Neural progenitor cell (in vitro differentiated cells): ENCODE measurements around the gene PRH1. TPM values are rescaled to one million over a fixed set of nuclear protein-coding genes. Genes with fewer than 3 reads are reported as not detected.

Experiments
- DNase-seq: peaks from one replicate; pipeline ENCODE4 v3.0.0-alpha.2; 2016; ENCODE audit warnings: low spot score
- H2AFZ ChIP-seq: fragments of 200-600 bp; sonication (generic); replicated peaks from 2 replicates; pipeline ENCODE4 v1.6.1; 2016; ENCODE audit warnings: antibody characterized with exemption
- H3F3A ChIP-seq: fragments of 200-600 bp; sonication (generic); 2 replicates; pipeline ENCODE4 v1.6.1; 2016; ENCODE audit warnings: antibody characterized with exemption, low read depth
- H3K27ac ChIP-seq: fragments of 200-600 bp; sonication (generic); 2 replicates; pipeline ENCODE4 v1.5.1; 2016; ENCODE audit warnings: mild to moderate bottlenecking
- H3K27me3 ChIP-seq: fragments of 200-600 bp; sonication (generic); 2 replicates; pipeline ENCODE4 v1.6.1; 2016; ENCODE audit warnings: mild to moderate bottlenecking, moderate library complexity
- H3K36me3 ChIP-seq: fragments of 200-600 bp; sonication (generic); 2 replicates; pipeline ENCODE4 v1.5.1; 2016
- H3K4me1 ChIP-seq: fragments of 200-600 bp; sonication (generic); 2 replicates; pipeline ENCODE4 v1.6.1; 2016; ENCODE audit warnings: mixed run types
- H3K4me2 ChIP-seq: fragments of 200-600 bp; sonication (generic); 2 replicates; pipeline ENCODE4 v1.6.1; 2016
- H3K4me3 ChIP-seq: fragments of 200-600 bp; sonication (generic); 2 replicates; pipeline ENCODE4 v1.5.1; 2016
- H3K79me2 ChIP-seq: fragments of 200-600 bp; sonication (generic); 2 replicates; pipeline ENCODE4 v1.6.1; 2016; ENCODE audit warnings: low read depth
- H3K9ac ChIP-seq: fragments of 200-600 bp; sonication (generic); 2 replicates; pipeline ENCODE4 v1.6.1; 2016
- H3K9me3 ChIP-seq: fragments of 200-600 bp; sonication (generic); 2 replicates; pipeline ENCODE4 v1.5.1; 2016; ENCODE audit warnings: low read depth
- H4K20me1 ChIP-seq: fragments of 200-600 bp; sonication (generic); 2 replicates; pipeline ENCODE4 v1.6.1; 2016; ENCODE audit warnings: low read depth
- H3K27ac Mint-ChIP-seq: 3 replicates; pipeline ENCODE4 v1.8.0; 2021; ENCODE audit warnings: mixed read lengths
- H3K27me3 Mint-ChIP-seq: 2 replicates; pipeline ENCODE4 v1.8.0; 2022; ENCODE audit warnings: low read depth, mild to moderate bottlenecking, inconsistent platforms, moderate library complexity, mixed read lengths; ENCODE audit not compliant: insufficient read depth
- H3K36me3 Mint-ChIP-seq: 3 replicates; pipeline ENCODE4 v1.8.0; 2021; ENCODE audit warnings: mixed read lengths
- H3K4me1 Mint-ChIP-seq: 3 replicates; pipeline ENCODE4 v1.8.0; 2021; ENCODE audit warnings: mixed read lengths
- H3K4me3 Mint-ChIP-seq: 3 replicates; pipeline ENCODE4 v1.8.0; 2021; ENCODE audit warnings: mild to moderate bottlenecking, moderate library complexity, mixed read lengths
- H3K9me3 Mint-ChIP-seq: 3 replicates; pipeline ENCODE4 v1.8.0; 2020; ENCODE audit warnings: mixed read lengths
- EZH2 ChIP-seq: fragments of 200-600 bp; sonication (generic); IDR thresholded peaks from 2 replicates; pipeline ENCODE4 v1.6.1; 2017; ENCODE audit warnings: antibody characterized with exemption, mild to moderate bottlenecking, moderate library complexity
- EZH2phosphoT487 ChIP-seq: fragments of 200-600 bp; sonication (generic); IDR thresholded peaks from 2 replicates; pipeline ENCODE4 v1.6.1; 2017; ENCODE audit warnings: antibody characterized with exemption
- total RNA-seq: library from RNA; depleted of rRNA; stranded (reverse); fragments of >200 nt; gene quantifications from 2 replicates; pipeline ENCODE4 v1.2.3, GENCODE V29; 2015; ENCODE audit warnings: low replicate concordance
- TF ChIP-seq, protein P1 (sequence below): fragments of 200-600 bp; sonication (generic); IDR thresholded peaks from 2 replicates; pipeline ENCODE4 v1.5.1; 2017; ENCODE audit warnings: antibody characterized with exemption, mild to moderate bottlenecking

The PRH1 gene
- total RNA-seq, 1 donor from 2014 or later, result 24.1 TPM

DNA sequence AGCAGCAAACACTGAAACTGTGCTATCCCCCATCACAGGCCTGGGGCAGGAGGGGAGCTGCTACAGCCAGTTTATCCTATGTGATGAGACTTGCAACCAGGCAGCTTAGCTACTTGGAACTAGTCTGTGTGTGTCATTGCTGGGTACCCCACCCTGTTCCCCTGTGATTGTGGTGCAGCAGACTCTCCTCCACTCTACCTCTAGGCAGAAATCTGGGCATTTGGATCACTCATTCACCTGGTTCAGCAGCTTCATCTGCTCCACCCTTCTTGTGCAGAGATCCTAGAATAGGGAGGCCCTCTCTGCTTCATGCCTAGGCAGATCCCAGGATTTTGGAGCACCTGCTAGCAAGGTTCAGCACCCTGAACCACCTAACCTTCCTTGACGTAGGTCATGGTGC, 16.5 kb upstream of the PRH1 start:
- peaks cover 4% of the 10 kb centered on the region for H3K9me3 ChIP-seq
- H3K27me3 ChIP-seq, result no peaks in the 10 kb centered on the region
- H3K9ac ChIP-seq, result no peak overlapping the region
- H3K4me3 ChIP-seq, result no peak overlapping the region
- no peaks in the 10 kb centered on the region for H3K4me1 ChIP-seq
- no peak overlapping the region for H3K4me2 ChIP-seq
- H3K4me3 Mint-ChIP-seq, result no peak overlapping the region
- no peaks in the 10 kb centered on the region for H3F3A ChIP-seq
- H3K27ac ChIP-seq, result no peak overlapping the region
- H3K9me3 Mint-ChIP-seq, result peaks cover 46% of the 10 kb centered on the region
- H3K36me3 Mint-ChIP-seq, result peaks cover 29% of the 10 kb centered on the region
- H2AFZ ChIP-seq, result no peak overlapping the region
- H3K36me3 ChIP-seq, result peaks cover 11% of the 10 kb centered on the region
- peaks cover 8% of the 10 kb centered on the region for H3K27me3 Mint-ChIP-seq
- H3K79me2 ChIP-seq, result peaks cover 6% of the 10 kb centered on the region
- TF ChIP-seq EZH2, result no peak
- no peak for TF ChIP-seq EZH2phosphoT487
- TF ChIP-seq, protein P1, sequence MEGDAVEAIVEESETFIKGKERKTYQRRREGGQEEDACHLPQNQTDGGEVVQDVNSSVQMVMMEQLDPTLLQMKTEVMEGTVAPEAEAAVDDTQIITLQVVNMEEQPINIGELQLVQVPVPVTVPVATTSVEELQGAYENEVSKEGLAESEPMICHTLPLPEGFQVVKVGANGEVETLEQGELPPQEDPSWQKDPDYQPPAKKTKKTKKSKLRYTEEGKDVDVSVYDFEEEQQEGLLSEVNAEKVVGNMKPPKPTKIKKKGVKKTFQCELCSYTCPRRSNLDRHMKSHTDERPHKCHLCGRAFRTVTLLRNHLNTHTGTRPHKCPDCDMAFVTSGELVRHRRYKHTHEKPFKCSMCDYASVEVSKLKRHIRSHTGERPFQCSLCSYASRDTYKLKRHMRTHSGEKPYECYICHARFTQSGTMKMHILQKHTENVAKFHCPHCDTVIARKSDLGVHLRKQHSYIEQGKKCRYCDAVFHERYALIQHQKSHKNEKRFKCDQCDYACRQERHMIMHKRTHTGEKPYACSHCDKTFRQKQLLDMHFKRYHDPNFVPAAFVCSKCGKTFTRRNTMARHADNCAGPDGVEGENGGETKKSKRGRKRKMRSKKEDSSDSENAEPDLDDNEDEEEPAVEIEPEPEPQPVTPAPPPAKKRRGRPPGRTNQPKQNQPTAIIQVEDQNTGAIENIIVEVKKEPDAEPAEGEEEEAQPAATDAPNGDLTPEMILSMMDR, result no peak
- no peaks in the 10 kb centered on the region for H3K4me1 Mint-ChIP-seq
- no peak for DNase-seq
- H4K20me1 ChIP-seq, result no peaks in the 10 kb centered on the region
- no peak overlapping the region for H3K27ac Mint-ChIP-seq

DNA sequence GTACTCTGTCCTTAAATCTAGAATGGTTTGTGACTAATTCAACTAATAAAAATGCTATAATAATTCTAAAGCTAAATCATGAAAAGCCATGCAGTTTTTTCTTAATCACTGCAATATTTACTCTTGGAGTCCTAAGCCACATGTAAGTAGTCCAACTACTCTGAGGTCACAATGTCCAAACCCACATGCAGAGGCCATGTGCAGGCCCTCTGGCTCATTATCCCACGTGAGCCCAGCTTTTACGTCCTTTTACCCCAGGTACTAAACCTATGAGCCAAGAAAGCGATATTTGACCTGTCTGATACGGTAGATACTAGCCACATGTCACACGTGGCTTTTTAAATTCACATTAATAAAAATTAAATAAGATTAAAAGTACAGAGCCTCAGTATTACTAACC, 12.8 kb upstream of the PRH1 start:
- no peaks in the 10 kb centered on the region for H4K20me1 ChIP-seq
- H3K9ac ChIP-seq, result no peak overlapping the region
- H3K27ac ChIP-seq, result no peak overlapping the region
- no peaks in the 10 kb centered on the region for H3F3A ChIP-seq
- H3K27me3 ChIP-seq, result no peaks in the 10 kb centered on the region
- H3K36me3 Mint-ChIP-seq, result peaks cover 18% of the 10 kb centered on the region
- no peaks in the 10 kb centered on the region for H3K79me2 ChIP-seq
- H3K9me3 ChIP-seq, result no peaks in the 10 kb centered on the region
- DNase-seq, result no peak
- peaks cover 13% of the 10 kb centered on the region for H3K9me3 Mint-ChIP-seq
- H3K36me3 ChIP-seq, result no peaks in the 10 kb centered on the region
- no peak overlapping the region for H3K4me3 Mint-ChIP-seq
- no peaks in the 10 kb centered on the region for H3K4me1 ChIP-seq
- H2AFZ ChIP-seq, result no peak overlapping the region
- H3K4me2 ChIP-seq, result no peak overlapping the region
- H3K27ac Mint-ChIP-seq, result no peak overlapping the region
- H3K27me3 Mint-ChIP-seq, result peaks cover 7% of the 10 kb centered on the region
- H3K4me3 ChIP-seq, result no peak overlapping the region
- H3K4me1 Mint-ChIP-seq, result no peaks in the 10 kb centered on the region
- TF ChIP-seq EZH2phosphoT487 (no peak), EZH2 (no peak)
- TF ChIP-seq, protein P1, result no peak

DNA sequence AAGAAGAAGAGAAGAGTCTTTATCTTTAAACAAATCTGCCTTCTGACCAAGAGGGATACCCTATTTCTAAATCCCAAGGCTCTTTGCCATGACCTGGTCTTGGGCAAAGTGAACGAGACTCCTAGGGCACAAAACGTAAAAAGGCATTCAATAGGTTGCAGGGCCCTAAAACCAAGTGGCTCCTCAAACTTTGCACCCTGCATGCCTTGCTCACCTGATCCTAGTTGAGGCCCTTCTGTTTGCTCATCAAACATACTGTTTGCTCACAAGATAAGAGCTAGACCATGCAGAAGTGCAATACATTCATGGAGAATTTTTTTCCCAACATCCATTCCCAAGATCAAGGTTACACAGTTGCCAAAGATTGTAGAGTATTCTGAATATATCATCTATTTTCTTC, 7.9 kb upstream of the PRH1 start:
- Histone ChIP-seq H3K9me3 (no peaks in the 10 kb centered on the region), H3K27ac (no peak overlapping the region), H3K9ac (no peak overlapping the region), H3K79me2 (no peaks in the 10 kb centered on the region), H2AFZ (no peak overlapping the region), H4K20me1 (no peaks in the 10 kb centered on the region), H3K4me1 (no peaks in the 10 kb centered on the region), H3K36me3 (no peaks in the 10 kb centered on the region), H3K27me3 (no peaks in the 10 kb centered on the region), H3K4me2 (no peak overlapping the region), H3K4me3 (no peak overlapping the region), H3F3A (no peaks in the 10 kb centered on the region)
- TF ChIP-seq, protein P1, result no peak
- TF ChIP-seq EZH2 (no peak), EZH2phosphoT487 (no peak)
- Mint-ChIP-seq H3K4me1 (peaks cover 3% of the 10 kb centered on the region), H3K36me3 (peaks cover 15% of the 10 kb centered on the region), H3K9me3 (no peaks in the 10 kb centered on the region), H3K27me3 (peaks cover 3% of the 10 kb centered on the region), H3K27ac (no peak overlapping the region), H3K4me3 (no peak overlapping the region)
- no peak for DNase-seq

DNA sequence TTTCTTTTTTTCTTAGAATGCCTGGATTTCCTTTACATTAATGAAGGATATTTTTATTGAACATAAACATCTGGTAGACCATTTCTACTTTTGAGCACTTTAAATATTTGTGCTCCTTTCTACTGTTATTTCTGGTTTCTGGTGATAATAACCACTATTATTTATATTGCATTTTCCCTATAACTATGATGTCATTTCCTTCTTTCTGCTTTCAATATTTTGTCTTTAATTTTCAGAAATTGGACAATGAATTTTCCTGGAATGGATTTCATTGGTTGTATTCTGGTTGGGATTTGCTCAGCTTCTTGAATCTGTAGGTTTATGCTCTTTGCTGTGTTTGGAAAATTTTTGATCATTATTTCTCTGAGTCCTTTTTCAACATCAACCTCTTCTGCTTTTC, 5.2 kb upstream of the PRH1 start:
- Histone ChIP-seq H3F3A (no peaks in the 10 kb centered on the region), H3K36me3 (no peaks in the 10 kb centered on the region), H3K9ac (no peak overlapping the region), H3K4me2 (no peak overlapping the region), H2AFZ (no peak overlapping the region), H3K79me2 (no peaks in the 10 kb centered on the region), H3K9me3 (no peaks in the 10 kb centered on the region), H3K4me1 (no peaks in the 10 kb centered on the region), H3K4me3 (no peak overlapping the region), H3K27ac (no peak overlapping the region), H3K27me3 (no peaks in the 10 kb centered on the region), H4K20me1 (no peaks in the 10 kb centered on the region)
- DNase-seq, result no peak
- H3K36me3 Mint-ChIP-seq, result peaks cover 13% of the 10 kb centered on the region
- TF ChIP-seq EZH2 (no peak), EZH2phosphoT487 (no peak)
- TF ChIP-seq, protein P1, result no peak
- no peak overlapping the region for H3K27ac Mint-ChIP-seq
- no peaks in the 10 kb centered on the region for H3K9me3 Mint-ChIP-seq
- peaks cover 3% of the 10 kb centered on the region for H3K27me3 Mint-ChIP-seq
- peaks cover 3% of the 10 kb centered on the region for H3K4me1 Mint-ChIP-seq
- H3K4me3 Mint-ChIP-seq, result no peak overlapping the region
